GM21825 (cell line): Measurements from ENCODE around the gene BEX5.
"Not testable (repeated sequence)": the region's sequence is repeated elsewhere in the genome, so short reads cannot be mapped to it uniquely, and the experiment has no call there.

Experiments used
- ATAC-seq: cut with Tn5 transposase; IDR thresholded peaks from one replicate; pipeline ENCODE4 v1.9.1; 2021; ENCODE audit warnings: mild to moderate bottlenecking, moderate library complexity; ENCODE audit not compliant: unreplicated experiment

Gene BEX5

GRCh38 chrX:102155806-102156179 is at the start of gene BEX5:
BEX5 (minus strand) TSS chrX:102155977; CDS start chrX:102154265, 1,712 bp downstream.
- peak; percentile 94 for ATAC-seq

GRCh38 chrX:102185967-102186720 is 30.4 kb upstream of the BEX5 start:
- ATAC-seq: no peak

GRCh38 chrX:102154900-102155805 is 624 bp downstream of the BEX5 start:
- ATAC-seq: peak; percentile 36

GRCh38 chrX:102154218-102154860 is 1.4 kb downstream of the BEX5 start:
- ATAC-seq: no peak

DNA sequence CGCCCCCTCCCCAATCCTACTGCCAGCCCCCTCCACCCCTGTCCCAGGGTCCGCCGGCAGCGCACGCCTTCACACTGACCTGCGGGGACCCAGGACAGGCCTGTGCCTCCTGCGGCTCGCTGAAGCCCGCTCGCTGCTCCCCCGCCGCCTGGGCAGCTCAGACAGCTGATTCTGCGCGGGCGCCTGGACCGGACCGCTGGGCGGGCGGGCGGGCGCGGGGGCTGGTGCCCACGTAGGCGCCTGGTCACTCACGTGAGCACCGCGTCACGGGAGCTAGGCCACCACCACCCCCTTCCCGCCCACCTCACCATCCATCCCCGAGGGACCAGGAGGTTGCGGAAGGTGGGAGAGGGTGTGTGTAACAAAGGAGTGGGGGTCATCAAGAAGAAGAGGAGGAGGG is 13.5 kb downstream of the BEX5 start, which contains the start of gene TCEAL6:
TSS of gene TCEAL6 (minus strand) at position 208 of the 400 bp plus-strand sequence.
- not testable (repeated sequence) for ATAC-seq

DNA sequence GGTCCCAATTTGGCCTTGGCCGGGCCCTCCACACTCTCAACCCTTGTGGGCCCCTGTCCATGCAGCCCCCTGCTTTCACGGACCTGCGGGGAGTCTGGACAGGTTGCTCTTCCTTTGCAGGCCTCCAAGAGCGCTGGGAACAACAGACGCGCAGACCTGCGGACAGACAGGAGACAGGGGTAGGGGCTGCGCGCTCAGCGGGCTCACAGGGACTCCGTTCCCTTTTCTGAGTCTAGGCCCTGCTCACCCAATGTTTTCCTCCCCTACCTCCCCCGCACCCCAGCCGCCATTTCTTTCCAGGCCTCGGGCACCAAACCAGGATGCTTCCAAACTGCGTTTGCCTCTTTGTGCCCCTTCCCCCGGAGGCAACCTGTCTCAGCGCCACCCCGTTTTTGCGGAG is 14.1 kb downstream of the BEX5 start:
- ATAC-seq: not testable (repeated sequence)

DNA sequence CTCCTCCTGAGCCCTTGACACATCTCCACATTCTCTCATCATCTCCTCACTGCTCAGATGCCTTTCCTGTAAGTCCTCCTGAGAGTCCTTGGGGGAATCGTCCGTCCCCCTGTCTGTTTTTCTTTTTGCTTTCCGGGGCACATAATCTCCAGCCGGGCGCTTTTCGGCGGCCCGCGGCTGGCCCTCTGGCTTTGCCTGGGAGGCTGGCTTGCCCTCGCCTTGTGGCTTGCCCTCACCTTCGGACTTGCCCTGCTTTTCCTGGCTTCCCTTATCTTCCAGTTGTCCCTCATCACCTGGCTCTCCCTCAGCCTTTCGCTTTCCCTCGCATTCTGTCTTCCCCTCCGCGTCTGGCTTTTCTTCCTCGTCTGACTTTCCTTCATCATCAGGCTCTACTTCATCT is 14.9 kb downstream of the BEX5 start:
- not testable (repeated sequence) for ATAC-seq

GRCh38 chrX:102138064-102138463 is 17.7 kb downstream of the BEX5 start:
- ATAC-seq: no peak

GRCh38 chrX:102129473-102129872 is 26.3 kb downstream of the BEX5 start:
- no peak for ATAC-seq

- ATAC-seq: no peak
Observed at GRCh38 chrX:102126863-102127262, 28.9 kb downstream of the BEX5 start.

GRCh38 chrX:102126080-102126818 is 29.5 kb downstream of the BEX5 start:
- not testable (repeated sequence) for ATAC-seq

GRCh38 chrX:102125436-102125835 is 30.3 kb downstream of the BEX5 start, which contains the start of gene TCEAL2:
TCEAL2 (plus strand) TSS chrX:102125679; CDS start chrX:102126831, 1,152 bp downstream.
- ATAC-seq: not testable (repeated sequence)

DNA sequence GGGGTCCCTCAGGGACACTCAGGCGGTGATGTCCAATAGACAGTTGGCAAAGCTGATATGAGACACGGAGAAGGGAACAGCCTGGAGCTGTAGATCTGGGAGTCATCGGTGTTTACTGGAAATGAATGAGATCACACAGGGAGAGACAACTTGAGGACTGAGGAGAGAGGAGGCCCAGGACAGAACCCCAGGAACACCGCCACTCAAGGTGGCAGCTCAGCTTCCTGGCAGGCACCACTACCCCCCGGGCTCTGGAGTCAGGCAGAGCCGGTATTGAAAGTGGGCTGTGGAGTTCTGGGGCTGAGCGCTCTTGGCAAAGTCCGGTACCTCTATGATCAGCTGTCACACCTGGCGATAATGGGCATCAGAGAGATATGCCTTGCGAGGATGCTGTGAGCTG is 30.8 kb downstream of the BEX5 start:
- not testable (repeated sequence) for ATAC-seq

GRCh38 chrX:102115748-102116147 is 40.0 kb downstream of the BEX5 start:
- no peak for ATAC-seq

GRCh38 chrX:102113367-102113766 is 42.4 kb downstream of the BEX5 start:
- ATAC-seq: no peak
